ENCODE data around the gene SOCS6.
"Not testable (repeated sequence)": the region's sequence is repeated elsewhere in the genome, so short reads cannot be mapped to it uniquely, and the experiment has no call there.

The SOCS6 gene

DNA sequence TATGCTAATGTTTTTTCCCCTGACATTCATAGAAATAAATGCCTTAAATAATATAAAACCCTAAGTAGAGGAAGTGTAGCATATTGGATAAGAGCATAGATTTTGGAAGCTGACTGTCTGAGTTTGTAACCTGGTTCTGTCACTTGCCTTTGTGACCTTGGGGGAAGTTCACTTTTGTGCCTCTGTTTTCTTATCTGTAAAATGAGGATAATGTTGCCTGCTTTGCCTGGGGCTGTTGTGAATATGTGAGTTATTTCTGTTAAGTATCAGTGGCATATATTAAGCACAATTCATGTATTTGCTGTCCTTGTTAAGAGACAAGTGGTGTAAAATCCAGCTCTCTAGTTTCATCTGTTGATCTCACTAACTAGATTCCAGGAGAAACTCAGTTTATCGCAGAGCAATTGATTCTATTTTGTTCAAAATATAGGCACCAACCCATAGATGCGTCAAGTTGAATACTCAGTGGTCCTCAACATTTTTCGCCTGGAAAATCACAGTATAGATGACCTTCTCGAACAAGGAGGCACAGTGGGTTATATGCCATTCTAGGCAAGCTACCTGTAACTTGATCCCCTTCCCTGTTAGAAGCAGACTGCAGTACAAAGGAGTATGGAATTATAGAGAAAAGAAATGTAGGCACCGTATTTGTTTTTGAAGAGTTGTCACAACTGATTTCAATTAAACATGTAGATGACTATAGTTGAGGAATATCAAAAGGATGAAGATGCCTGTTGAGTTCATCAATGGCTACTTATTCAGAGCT is 67.0 kb downstream of the SOCS6 start:
- DNase-seq (ENCODE audit: low spot score): no peak

DNA sequence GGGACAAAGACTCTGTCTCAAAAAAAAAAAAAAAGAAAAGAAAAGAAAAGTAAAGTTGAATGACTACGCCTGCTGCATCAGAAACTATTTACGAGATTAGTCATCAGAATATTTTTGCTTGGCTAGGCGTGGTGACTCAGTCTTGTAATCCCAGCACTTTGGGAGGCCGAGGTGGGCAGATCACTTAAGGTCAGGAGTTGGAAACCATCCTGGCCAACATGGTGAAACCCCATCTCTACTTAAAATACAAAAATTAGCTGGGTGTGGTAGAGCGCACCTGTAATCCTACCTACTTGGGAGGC is 69.2 kb downstream of the SOCS6 start:
- not testable (repeated sequence) for DNase-seq (ENCODE audit: low spot score)

- DNase-seq (ENCODE audit: low spot score): no peak
Measured at GRCh38 chr18:70359071-70359470, 70.2 kb downstream of the SOCS6 start.

GRCh38 chr18:70362258-70362657 is 73.4 kb downstream of the SOCS6 start:
- DNase-seq (ENCODE audit: low spot score): no peak

DNA sequence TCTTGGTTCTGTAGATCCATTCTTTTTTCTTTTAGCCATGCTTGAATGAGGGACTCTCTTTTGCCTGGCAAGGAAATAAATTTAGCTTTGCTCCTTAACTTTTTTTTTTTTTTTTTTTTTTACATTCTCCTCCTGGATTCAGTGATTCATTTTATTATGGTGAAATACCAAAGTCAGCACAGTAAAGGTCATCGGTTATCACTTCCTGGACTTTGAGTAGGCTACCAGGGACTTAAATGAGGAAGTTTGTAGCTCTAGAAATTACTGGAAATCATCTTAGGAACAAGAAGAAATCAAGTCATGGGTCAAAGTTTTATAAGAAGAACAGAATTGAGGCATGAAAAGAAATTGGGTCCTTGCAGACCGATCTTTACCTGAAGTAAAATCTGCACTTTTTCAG is 75.0 kb downstream of the SOCS6 start:
- no peak for DNase-seq (ENCODE audit: low spot score)

- no peak for DNase-seq (ENCODE audit: low spot score)
Measured at GRCh38 chr18:70365361-70365760, 76.5 kb downstream of the SOCS6 start.

- no peak for DNase-seq (ENCODE audit: low spot score)
Measured at GRCh38 chr18:70366174-70366573, 77.3 kb downstream of the SOCS6 start.

GRCh38 chr18:70366670-70367069 is 77.8 kb downstream of the SOCS6 start:
- no peak for DNase-seq (ENCODE audit: low spot score)

GRCh38 chr18:70367344-70367743 is 78.5 kb downstream of the SOCS6 start:
- not testable (repeated sequence) for DNase-seq (ENCODE audit: low spot score)

DNA sequence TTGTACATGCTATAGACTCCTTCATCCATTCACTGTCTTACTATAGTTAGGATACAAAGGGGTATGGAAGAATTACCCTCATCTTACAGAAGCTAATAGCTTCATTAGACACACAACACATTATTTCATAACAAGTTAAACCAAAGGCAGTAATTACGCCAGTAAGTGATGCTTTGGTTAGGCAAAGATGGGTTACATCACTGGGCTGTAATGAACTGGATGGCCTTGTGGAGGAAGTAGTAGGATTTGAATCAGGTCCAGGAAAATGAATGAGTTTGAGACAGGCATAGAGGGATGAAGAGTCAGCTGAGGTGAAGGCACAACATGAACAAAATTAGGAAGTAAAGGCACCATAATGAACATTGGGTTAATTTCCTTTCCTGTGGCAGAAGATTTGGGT is 80.1 kb downstream of the SOCS6 start:
- no peak for DNase-seq (ENCODE audit: low spot score)

GRCh38 chr18:70370762-70371733 is 82.2 kb downstream of the SOCS6 start:
- DNase-seq (ENCODE audit: low spot score): no peak

- DNase-seq (ENCODE audit: low spot score): no peak
Measured at GRCh38 chr18:70371908-70372307, 83.1 kb downstream of the SOCS6 start.

- no peak for DNase-seq (ENCODE audit: low spot score)
Measured at GRCh38 chr18:70372450-70373041, 83.7 kb downstream of the SOCS6 start.

- no peak for DNase-seq (ENCODE audit: low spot score)
Measured at GRCh38 chr18:70373042-70373519, 84.2 kb downstream of the SOCS6 start.

GRCh38 chr18:70374154-70374553 is 85.3 kb downstream of the SOCS6 start:
- no peak for DNase-seq (ENCODE audit: low spot score)

DNA sequence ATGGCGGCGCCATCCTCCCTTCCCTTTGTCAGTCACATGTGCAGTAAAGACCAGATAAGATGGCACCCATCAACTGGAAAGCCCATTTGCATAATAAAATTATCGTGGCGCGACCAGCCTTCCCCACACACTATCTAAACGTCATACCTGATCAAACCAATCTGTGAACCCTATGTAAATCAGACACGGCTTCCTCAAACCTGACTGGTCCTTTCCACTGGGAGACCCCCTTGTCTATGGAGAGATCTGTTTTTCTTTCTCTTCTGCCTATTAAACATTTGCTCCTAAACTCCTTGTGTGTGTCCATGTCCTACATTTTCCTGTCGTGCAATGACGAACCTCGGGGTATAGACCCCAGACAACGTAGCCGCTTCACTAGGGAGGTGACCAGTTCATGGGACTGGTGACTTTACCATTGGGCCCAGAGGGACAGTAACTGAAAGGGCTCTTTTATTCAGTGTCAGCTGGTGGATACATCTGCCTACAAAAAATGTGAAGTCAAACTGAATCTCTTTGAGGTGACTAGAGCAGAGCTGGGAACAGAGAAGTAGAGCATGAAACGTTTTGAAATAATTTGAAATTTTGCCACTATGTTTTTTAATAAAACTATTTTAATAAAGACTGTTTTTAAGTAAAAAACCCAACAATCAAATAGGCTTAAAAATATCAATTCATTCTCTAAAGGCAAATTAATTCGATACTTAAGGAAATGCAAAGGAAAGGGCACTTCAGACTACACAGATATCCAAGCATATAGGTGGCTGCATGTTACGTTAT is 87.5 kb downstream of the SOCS6 start:
- no peak for DNase-seq (ENCODE audit: low spot score)

GRCh38 chr18:70376914-70377258 is 88.0 kb downstream of the SOCS6 start:
- DNase-seq (ENCODE audit: low spot score): no peak

GRCh38 chr18:70377317-70377799 is 88.5 kb downstream of the SOCS6 start:
- no peak for DNase-seq (ENCODE audit: low spot score)

GRCh38 chr18:70377857-70378701 is 89.2 kb downstream of the SOCS6 start:
- no peak for DNase-seq (ENCODE audit: low spot score)

All from globus pallidus (tissue), 1 donor.